ENCODE data around the gene TRIM2.

The TRIM2 gene

GRCh38 chr4:153232768-153233167 lies 28.5 kb downstream of the TRIM2 start:
- DNase-seq (ENCODE audit: low read depth, low spot score): no peak
- H3K36me3 ChIP-seq (ENCODE audit: insufficient read depth, insufficient read length, low read length): no peaks in the 10 kb centered on the region
- H3K9ac ChIP-seq (ENCODE audit: insufficient read length, low read depth): no peak overlapping the region
- H3K9me3 ChIP-seq (ENCODE audit: insufficient read depth, low read length): no peaks in the 10 kb centered on the region
- H3K4me3 ChIP-seq (ENCODE audit: insufficient read length, low read depth): no peak overlapping the region
- no peaks in the 10 kb centered on the region for H3K4me1 ChIP-seq (ENCODE audit: insufficient read depth, insufficient read length)
- TF ChIP-seq ZNF274 (IDR thresholded peaks at IDR 0.05; ENCODE audit: low read depth, low read length): no peak
- no peak for TF ChIP-seq SUZ12 (IDR thresholded peaks at IDR 0.05; ENCODE audit: extremely low read depth, insufficient read depth, insufficient read length)
- no peak for TF ChIP-seq YY1 (IDR thresholded peaks at IDR 0.05; ENCODE audit: insufficient read depth, insufficient read length)
- H3K27me3 ChIP-seq (ENCODE audit: insufficient read depth, insufficient read length): no peaks in the 10 kb centered on the region

- no peak overlapping the region for H3K9ac ChIP-seq (ENCODE audit: insufficient read length, low read depth)
- DNase-seq (ENCODE audit: low read depth, low spot score): no peak
- TF ChIP-seq ZNF274 (IDR thresholded peaks at IDR 0.05; ENCODE audit: low read depth, low read length) (no peak), YY1 (IDR thresholded peaks at IDR 0.05; ENCODE audit: insufficient read depth, insufficient read length) (no peak), SUZ12 (IDR thresholded peaks at IDR 0.05; ENCODE audit: extremely low read depth, insufficient read depth, insufficient read length) (no peak)
- H3K4me1 ChIP-seq (ENCODE audit: insufficient read depth, insufficient read length): no peaks in the 10 kb centered on the region
- no peaks in the 10 kb centered on the region for H3K36me3 ChIP-seq (ENCODE audit: insufficient read depth, insufficient read length, low read length)
- no peaks in the 10 kb centered on the region for H3K27me3 ChIP-seq (ENCODE audit: insufficient read depth, insufficient read length)
- no peaks in the 10 kb centered on the region for H3K9me3 ChIP-seq (ENCODE audit: insufficient read depth, low read length)
- H3K4me3 ChIP-seq (ENCODE audit: insufficient read length, low read depth): no peak overlapping the region
Observed at GRCh38 chr4:153233761-153234371, 29.6 kb downstream of the TRIM2 start.

- H3K27me3 ChIP-seq (ENCODE audit: insufficient read depth, insufficient read length): no peaks in the 10 kb centered on the region
- no peaks in the 10 kb centered on the region for H3K9me3 ChIP-seq (ENCODE audit: insufficient read depth, low read length)
- H3K4me1 ChIP-seq (ENCODE audit: insufficient read depth, insufficient read length): no peaks in the 10 kb centered on the region
- no peak for DNase-seq (ENCODE audit: low read depth, low spot score)
- no peak overlapping the region for H3K9ac ChIP-seq (ENCODE audit: insufficient read length, low read depth)
- no peaks in the 10 kb centered on the region for H3K36me3 ChIP-seq (ENCODE audit: insufficient read depth, insufficient read length, low read length)
- no peak overlapping the region for H3K4me3 ChIP-seq (ENCODE audit: insufficient read length, low read depth)
- TF ChIP-seq YY1 (IDR thresholded peaks at IDR 0.05; ENCODE audit: insufficient read depth, insufficient read length): no peak
- no peak for TF ChIP-seq SUZ12 (IDR thresholded peaks at IDR 0.05; ENCODE audit: extremely low read depth, insufficient read depth, insufficient read length)
Observed at GRCh38 chr4:153234885-153235284, 30.6 kb downstream of the TRIM2 start.

GRCh38 chr4:153238135-153238919 lies 34.1 kb downstream of the TRIM2 start:
- no peak overlapping the region for H3K4me3 ChIP-seq (ENCODE audit: insufficient read length, low read depth)
- DNase-seq (ENCODE audit: low read depth, low spot score): no peak
- H3K9ac ChIP-seq (ENCODE audit: insufficient read length, low read depth): no peak overlapping the region
- H3K27me3 ChIP-seq (ENCODE audit: insufficient read depth, insufficient read length): no peaks in the 10 kb centered on the region
- H3K9me3 ChIP-seq (ENCODE audit: insufficient read depth, low read length): no peaks in the 10 kb centered on the region
- TF ChIP-seq ZNF274 (IDR thresholded peaks at IDR 0.05; ENCODE audit: low read depth, low read length) (no peak), SUZ12 (IDR thresholded peaks at IDR 0.05; ENCODE audit: extremely low read depth, insufficient read depth, insufficient read length) (no peak), YY1 (IDR thresholded peaks at IDR 0.05; ENCODE audit: insufficient read depth, insufficient read length) (no peak)
- no peaks in the 10 kb centered on the region for H3K36me3 ChIP-seq (ENCODE audit: insufficient read depth, insufficient read length, low read length)
- peaks cover 6% of the 10 kb centered on the region for H3K4me1 ChIP-seq (ENCODE audit: insufficient read depth, insufficient read length)

GRCh38 chr4:153239409-153239808 lies 35.2 kb downstream of the TRIM2 start:
- H3K4me1 ChIP-seq (ENCODE audit: insufficient read depth, insufficient read length): peaks cover 6% of the 10 kb centered on the region
- no peak overlapping the region for H3K4me3 ChIP-seq (ENCODE audit: insufficient read length, low read depth)
- H3K27me3 ChIP-seq (ENCODE audit: insufficient read depth, insufficient read length): no peaks in the 10 kb centered on the region
- DNase-seq (ENCODE audit: low read depth, low spot score): no peak
- H3K9me3 ChIP-seq (ENCODE audit: insufficient read depth, low read length): no peaks in the 10 kb centered on the region
- H3K36me3 ChIP-seq (ENCODE audit: insufficient read depth, insufficient read length, low read length): no peaks in the 10 kb centered on the region
- TF ChIP-seq YY1 (IDR thresholded peaks at IDR 0.05; ENCODE audit: insufficient read depth, insufficient read length) (no peak), ZNF274 (IDR thresholded peaks at IDR 0.05; ENCODE audit: low read depth, low read length) (no peak), SUZ12 (IDR thresholded peaks at IDR 0.05; ENCODE audit: extremely low read depth, insufficient read depth, insufficient read length) (no peak)
- H3K9ac ChIP-seq (ENCODE audit: insufficient read length, low read depth): no peak overlapping the region

- no peaks in the 10 kb centered on the region for H3K36me3 ChIP-seq (ENCODE audit: insufficient read depth, insufficient read length, low read length)
- no peak for DNase-seq (ENCODE audit: low read depth, low spot score)
- H3K27me3 ChIP-seq (ENCODE audit: insufficient read depth, insufficient read length): no peaks in the 10 kb centered on the region
- H3K9me3 ChIP-seq (ENCODE audit: insufficient read depth, low read length): no peaks in the 10 kb centered on the region
- no peak for TF ChIP-seq SUZ12 (IDR thresholded peaks at IDR 0.05; ENCODE audit: extremely low read depth, insufficient read depth, insufficient read length)
- no peak for TF ChIP-seq ZNF274 (IDR thresholded peaks at IDR 0.05; ENCODE audit: low read depth, low read length)
- no peak for TF ChIP-seq YY1 (IDR thresholded peaks at IDR 0.05; ENCODE audit: insufficient read depth, insufficient read length)
- H3K4me1 ChIP-seq (ENCODE audit: insufficient read depth, insufficient read length): peaks cover 6% of the 10 kb centered on the region
- no peak overlapping the region for H3K9ac ChIP-seq (ENCODE audit: insufficient read length, low read depth)
- H3K4me3 ChIP-seq (ENCODE audit: insufficient read length, low read depth): no peak overlapping the region
Observed at GRCh38 chr4:153241295-153241694, 37.1 kb downstream of the TRIM2 start.

GRCh38 chr4:153241970-153242838 lies 38.0 kb downstream of the TRIM2 start:
- Histone ChIP-seq H3K27me3 (ENCODE audit: insufficient read depth, insufficient read length) (no peaks in the 10 kb centered on the region), H3K36me3 (ENCODE audit: insufficient read depth, insufficient read length, low read length) (no peaks in the 10 kb centered on the region), H3K9ac (ENCODE audit: insufficient read length, low read depth) (no peak overlapping the region), H3K4me1 (ENCODE audit: insufficient read depth, insufficient read length) (peaks cover 8% of the 10 kb centered on the region), H3K9me3 (ENCODE audit: insufficient read depth, low read length) (no peaks in the 10 kb centered on the region), H3K4me3 (ENCODE audit: insufficient read length, low read depth) (no peak overlapping the region)
- DNase-seq (ENCODE audit: low read depth, low spot score): no peak
- TF ChIP-seq YY1 (IDR thresholded peaks at IDR 0.05; ENCODE audit: insufficient read depth, insufficient read length) (no peak), SUZ12 (IDR thresholded peaks at IDR 0.05; ENCODE audit: extremely low read depth, insufficient read depth, insufficient read length) (no peak), ZNF274 (IDR thresholded peaks at IDR 0.05; ENCODE audit: low read depth, low read length) (no peak)
